Measurements from ENCODE around the gene SLC8A2.
"Not testable (repeated sequence)": the region's sequence is repeated elsewhere in the genome, so short reads cannot be mapped to it uniquely, and the experiment has no call there.

SLC8A2 gene

DNA sequence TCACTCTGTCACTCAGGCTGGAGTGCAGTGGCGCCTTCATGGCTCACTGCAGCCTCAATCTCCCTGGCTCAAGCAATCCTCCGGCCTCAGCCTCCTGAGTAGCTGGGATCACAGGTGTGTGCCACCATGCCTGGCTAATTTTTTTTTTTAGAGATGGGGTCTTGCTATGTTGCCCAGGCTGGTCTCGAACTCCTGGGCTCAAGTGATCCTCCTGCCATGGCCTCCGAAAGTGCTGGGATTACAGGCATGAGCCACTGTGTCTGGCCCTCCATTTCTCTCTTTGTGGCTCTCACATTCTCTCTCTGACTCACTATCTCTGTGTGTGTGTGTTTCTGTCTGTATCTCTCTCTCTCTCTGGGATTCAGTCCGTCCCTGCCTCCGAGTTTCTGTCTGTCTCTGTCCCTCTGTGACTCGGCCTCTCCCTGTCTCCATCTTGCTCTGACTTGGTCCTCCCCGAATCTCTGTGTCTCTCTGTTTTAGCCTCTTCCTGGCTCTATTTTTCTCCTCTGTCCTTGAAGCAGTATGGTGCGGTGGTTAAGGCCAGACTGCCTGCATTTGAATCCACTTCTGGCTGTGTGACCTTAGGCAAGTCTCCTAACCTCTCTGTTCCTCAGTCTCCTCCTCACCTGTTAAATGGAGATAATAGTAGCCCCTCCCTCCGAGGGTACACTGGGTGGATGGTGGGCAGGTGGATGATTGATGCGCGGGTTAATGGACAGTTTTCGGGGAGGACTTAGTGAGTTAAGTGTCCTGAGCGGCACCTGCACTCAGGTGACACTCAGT is 63.3 kb downstream of the SLC8A2 start:
- DNase-seq, result no peak

- DNase-seq, result no peak
These were observed 64.3 kb downstream of the SLC8A2 start for GRCh38 chr19:47407417-47407774.

DNA sequence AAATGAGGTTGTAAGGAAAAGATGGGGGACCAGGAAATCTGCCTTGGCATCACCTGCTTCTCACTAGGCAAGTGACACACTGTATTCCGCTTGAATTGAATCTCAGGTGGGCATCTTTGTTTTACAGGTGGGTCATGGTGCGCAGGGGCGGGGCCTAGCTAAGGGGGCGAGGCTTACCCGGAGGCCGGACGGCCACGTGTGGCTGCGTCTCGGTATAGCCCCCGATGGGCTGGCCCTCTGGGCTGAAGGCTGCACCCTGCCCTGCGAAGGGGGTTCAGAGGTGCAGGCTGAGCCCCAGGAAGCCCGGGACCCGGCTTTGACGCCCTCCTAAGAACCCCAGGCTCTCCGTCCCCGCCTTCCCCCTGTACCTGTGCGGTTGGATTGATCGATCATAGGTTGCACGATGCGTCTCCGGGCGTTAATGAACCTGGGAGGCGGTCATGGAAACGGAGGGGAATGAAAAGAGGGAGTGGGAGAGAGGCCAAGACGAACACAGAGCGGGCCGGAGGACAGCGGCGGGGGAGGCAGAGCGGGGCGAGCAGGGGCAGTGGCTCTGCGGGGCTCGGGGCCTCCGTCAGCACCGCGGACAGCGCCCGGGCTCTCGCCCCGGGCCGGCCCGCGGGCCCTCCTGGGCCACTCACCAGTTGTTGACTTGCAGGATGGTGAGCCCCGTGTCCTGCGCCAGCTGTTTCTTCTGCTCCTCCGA is 64.8 kb downstream of the SLC8A2 start:
- DNase-seq, result no peak

GRCh38 chr19:47405854-47406417 is 65.8 kb downstream of the SLC8A2 start:
- no peak for DNase-seq

DNA sequence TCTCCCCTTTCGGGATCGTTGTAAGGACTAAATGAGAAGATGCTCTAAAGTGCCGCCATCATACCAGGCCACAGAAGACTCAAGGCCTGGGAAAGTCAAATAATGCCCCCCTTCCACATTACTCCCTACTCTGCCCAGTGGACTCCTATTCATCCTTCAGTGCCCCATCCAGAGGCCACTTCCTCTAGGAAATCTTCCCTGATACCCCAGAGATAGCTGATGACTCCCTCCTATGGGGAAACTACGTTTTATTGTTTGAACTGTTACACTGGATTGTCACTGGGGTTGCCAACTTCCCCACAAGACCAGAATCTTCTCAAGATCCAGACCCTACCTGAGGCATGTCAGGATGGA is 66.5 kb downstream of the SLC8A2 start:
- no peak for DNase-seq

DNA sequence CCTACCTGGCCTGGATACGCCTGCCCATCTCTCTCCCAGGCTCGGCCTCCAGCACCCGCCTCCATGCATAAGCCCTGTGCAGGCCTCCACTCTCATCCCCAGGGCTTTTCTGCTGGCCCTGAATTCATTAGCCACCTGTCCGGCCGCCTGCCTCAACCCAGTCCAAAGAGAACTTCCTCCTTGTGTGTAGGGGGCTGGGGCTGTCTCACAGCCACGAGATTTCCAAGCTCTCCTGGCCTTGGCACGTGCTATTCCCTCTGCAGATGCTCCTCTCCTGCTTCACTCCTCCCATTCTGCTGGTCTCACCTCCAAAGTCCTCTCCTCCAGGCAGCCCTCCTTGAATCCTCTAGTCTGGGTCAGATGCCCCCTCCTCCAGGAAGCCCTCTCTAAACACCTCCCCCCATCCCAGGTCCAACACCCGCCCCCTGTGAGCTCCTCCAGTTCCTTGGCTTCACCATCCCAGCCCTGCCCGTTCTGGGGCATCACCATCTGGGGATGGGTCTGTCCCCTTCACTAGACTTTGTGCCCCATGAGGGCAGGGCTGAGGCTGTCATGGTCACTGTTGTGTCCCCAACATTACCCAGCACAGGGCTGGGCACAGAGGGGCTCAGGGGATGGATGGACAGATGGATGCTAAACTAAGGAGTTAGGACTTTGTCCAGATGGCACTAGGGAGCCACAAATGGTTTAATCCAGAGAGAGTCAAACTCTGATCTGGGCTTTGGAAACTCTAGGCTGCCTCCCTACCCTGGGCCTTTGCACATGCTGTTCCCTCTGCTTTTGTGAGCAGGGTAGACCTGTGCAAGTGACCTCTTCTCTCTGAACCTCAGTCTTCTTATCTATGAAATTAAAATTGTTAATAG is 67.1 kb downstream of the SLC8A2 start:
- no peak for DNase-seq

- DNase-seq, result no peak
These were observed 69.2 kb downstream of the SLC8A2 start for GRCh38 chr19:47402504-47402903.

GRCh38 chr19:47398707-47399597 is 72.7 kb downstream of the SLC8A2 start:
- no peak for DNase-seq

DNA sequence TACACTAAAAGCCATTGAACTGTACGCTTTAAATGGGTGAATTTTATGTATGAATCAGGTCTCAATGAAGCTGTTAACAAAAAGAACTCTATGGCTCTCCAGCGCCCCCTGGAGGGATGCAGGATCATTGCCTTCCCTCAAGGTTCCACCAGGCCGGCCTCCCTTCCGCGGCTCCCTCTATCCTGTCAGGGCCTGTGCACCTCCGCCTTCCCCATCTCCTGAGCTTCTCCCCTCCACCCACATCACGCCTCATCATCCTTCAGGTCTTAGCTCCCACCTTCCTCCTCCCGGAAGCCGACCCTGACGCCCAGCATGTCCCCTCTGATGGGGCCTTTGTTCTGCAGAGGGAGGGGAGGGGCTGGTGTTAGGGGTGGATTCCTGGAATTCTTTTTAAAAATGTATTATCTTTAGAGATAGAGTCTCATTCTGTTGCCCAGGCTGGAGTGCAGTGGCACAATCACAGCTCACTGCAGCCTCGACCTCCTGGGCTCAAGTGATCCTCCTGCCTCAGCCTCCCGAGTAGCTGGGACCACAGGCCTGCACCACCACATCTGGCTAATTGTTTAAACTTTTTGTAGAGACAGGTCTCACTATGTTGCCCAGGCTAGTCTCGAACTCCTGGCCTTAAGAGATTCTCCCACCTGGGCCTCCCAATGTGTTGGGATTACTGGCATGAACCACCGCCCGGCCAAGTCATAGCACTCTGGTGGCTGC is 80.0 kb downstream of the SLC8A2 start:
- DNase-seq, result peak; percentile 67

DNA sequence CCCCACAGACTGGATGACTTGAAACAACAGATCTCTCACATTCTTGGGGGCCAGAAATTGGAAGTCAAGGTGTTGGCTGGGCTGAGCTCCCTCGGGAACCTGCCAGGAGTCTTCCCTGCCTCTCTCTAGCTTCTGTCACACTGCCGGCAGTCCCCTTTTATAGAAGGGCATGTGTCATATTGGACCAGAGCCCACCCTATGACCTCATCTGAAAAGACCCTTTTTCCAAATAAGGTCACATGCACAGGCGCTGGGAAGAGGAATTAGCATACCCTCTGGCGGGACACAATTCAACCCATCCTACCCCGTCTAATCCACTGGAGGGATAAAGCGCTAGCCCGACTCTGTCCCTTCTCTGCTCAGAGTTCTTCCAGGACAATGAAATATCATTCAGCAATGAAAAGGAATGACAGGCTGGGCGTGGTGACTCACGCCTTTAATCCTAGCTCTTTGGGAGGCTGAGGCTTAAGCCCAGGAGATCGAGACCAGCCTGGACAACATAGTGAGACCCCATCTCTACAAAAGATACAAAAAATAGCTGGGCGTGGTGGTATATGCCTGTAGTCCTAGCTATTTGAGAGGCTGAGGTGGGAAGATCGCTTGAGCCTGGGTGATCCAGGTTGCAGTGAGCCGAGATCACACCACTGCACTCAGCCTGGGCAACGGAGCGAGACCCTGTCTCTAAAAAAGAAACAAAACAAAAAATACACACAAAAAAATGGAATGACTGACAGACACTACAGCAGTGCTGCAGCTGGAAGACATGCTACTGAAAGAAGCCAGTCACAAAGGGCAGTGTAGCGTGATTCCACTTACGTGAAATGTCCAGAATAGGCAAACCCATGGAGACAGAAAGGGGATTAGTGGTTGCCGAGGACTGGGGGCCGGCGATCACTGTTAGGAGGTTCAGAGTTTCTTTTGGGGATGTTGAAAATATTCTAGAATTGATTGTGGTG is 80.9 kb downstream of the SLC8A2 start:
- no peak for DNase-seq

DNA sequence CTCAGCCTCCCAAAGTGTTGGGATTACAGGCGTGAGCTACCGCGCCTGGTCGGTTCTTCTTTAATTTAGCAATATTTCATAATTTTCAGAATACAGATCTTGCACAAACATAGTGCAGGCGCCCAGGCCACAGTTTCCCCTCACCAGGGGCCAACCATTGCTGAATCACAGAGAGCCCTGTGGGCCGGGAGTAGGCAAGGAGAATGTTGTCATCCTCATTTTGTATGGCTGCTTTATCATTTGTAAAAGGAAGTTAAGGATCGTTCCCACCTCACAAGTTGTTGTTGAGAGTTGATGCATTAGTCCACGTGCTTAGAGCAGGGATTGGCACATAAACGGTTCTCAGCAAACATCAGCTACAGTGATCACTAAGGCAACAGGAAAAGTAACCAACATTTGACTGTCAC is 82.5 kb downstream of the SLC8A2 start:
- no peak for DNase-seq

GRCh38 chr19:47388721-47389120 is 83.0 kb downstream of the SLC8A2 start:
- not testable (repeated sequence) for DNase-seq

- DNase-seq, result not testable (repeated sequence)
These were observed 84.1 kb downstream of the SLC8A2 start for GRCh38 chr19:47387623-47388022.

GRCh38 chr19:47386582-47386981 is 85.1 kb downstream of the SLC8A2 start:
- DNase-seq, result not testable (repeated sequence)

DNA sequence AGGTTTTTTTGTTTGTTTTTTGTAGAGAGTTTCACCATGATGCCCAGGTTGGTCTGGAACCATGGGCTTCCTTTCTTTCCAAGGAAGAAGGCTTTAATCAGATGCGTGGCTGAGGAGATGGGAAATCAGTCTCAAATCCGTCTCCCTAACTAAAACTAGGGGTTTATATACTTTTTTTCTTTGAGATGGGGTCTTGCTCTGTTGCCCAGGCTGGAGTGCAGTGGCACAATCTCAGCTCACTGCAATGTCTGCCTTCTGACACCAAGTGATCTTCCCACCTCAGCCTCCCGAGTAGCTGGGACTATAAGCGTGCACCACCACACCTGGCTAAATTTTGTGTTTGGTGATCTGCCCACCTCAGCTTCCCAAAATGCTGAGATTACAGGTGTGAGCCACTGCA is 87.2 kb downstream of the SLC8A2 start:
- DNase-seq, result not testable (repeated sequence)

DNA sequence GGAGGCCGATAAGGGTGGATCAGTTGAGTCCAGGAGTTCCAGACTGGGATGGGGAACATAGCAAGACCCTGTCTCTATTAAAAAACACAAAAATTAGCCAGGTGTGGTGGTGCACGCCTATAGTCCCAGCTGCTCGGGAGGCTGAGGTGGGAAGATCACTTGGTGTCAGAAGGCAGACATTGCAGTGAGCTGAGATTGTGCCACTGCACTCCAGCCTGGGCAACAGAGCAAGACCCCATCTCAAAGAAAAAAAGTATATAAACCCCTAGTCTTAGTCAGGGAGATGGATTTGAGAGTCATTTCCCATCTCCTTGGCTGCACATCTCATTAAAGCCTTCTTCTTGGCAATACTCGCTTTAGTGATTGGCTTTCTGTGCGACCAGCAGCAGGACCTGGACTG is 87.8 kb downstream of the SLC8A2 start:
- DNase-seq, result not testable (repeated sequence)

- DNase-seq, result no peak
These were observed 89.9 kb downstream of the SLC8A2 start for GRCh38 chr19:47381653-47382279.

DNA sequence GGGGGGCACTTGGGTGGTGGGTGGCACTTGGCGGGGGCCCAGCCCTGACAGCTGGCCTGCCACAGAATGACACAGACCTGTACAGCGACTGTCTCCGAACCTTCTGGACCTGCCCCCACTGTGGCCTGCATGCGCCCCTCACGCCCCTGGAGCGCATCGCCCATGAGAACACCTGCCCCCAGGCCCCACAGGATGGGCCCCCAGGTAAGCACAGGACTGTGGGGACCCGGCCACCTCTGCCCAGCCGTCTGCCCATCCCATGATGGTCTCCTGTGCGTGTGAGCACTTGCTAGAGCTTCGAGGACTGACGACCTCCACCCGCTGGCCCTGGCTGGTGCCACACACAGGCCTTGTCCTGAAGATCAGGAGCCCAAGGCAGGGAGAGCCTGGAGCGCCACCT is 90.6 kb downstream of the SLC8A2 start:
- no peak for DNase-seq

GRCh38 chr19:47380559-47380958 is 91.1 kb downstream of the SLC8A2 start:
- no peak for DNase-seq
